ENCODE results near the gene CMTM2. TPM values are rescaled to one million over a fixed set of nuclear protein-coding genes. Genes with fewer than 3 reads are reported as not detected.
A peak's percentile ranks its signal among the peaks of the same experiment; 100 is the strongest.

Gene CMTM2
- polyA plus RNA-seq, 1 donor from 2014 or later, result 0.25 TPM

GRCh38 chr16:66604376-66605176, 25.3 kb downstream of the CMTM2 start, which contains the start of gene CMTM3:
Gene CMTM3, plus strand, starts transcription at chr16:66604704. Its CDS starts 102 bp downstream, at chr16:66604806.
- H4K20me1 ChIP-seq (ENCODE audit: insufficient read depth), result no peaks in the 10 kb centered on the region
- no peaks in the 10 kb centered on the region for H3K79me2 ChIP-seq (replicated peaks; ENCODE audit: insufficient read depth, low read length)
- peak within 1 kb of the TSS; percentile 65 for H3K9ac ChIP-seq (ENCODE audit: low read length)
- H3K27me3 ChIP-seq (ENCODE audit: insufficient read depth, low read depth, low read length), result no peaks in the 10 kb centered on the region
- TF ChIP-seq CTCF (IDR thresholded peaks at IDR 0.05; ENCODE audit: poor library complexity, severe bottlenecking), result peak; percentile 77
- no peak for TF ChIP-seq REST (IDR thresholded peaks at IDR 0.05; ENCODE audit: borderline replicate concordance)
- TF ChIP-seq RAD21 (conservative IDR thresholded peaks at IDR 0.05), result peak; percentile 56
- no peak for TF ChIP-seq MXI1 (conservative IDR thresholded peaks at IDR 0.05; ENCODE audit: poor library complexity, severe bottlenecking)
- no peak for TF ChIP-seq EP300 (conservative IDR thresholded peaks at IDR 0.05; ENCODE audit: poor library complexity, severe bottlenecking)
- TF ChIP-seq POLR2AphosphoS5 (IDR thresholded peaks at IDR 0.05), result no peak
- no peak for TF ChIP-seq EZH2 (IDR thresholded peaks at IDR 0.05; ENCODE audit: borderline replicate concordance, insufficient read depth, low read length, poor library complexity, severe bottlenecking)
- TF ChIP-seq TAF1 (IDR thresholded peaks at IDR 0.05; ENCODE audit: low read depth), result no peak
- peak; percentile 67 for TF ChIP-seq SMC3 (conservative IDR thresholded peaks at IDR 0.05; ENCODE audit: poor library complexity)
- H3F3A ChIP-seq (ENCODE audit: insufficient read depth, low read length, poor library complexity, severe bottlenecking), result no peaks in the 10 kb centered on the region
- H3K9me2 ChIP-seq (ENCODE audit: insufficient read depth, low read length), result no peaks in the 10 kb centered on the region
- peak within 1 kb of the TSS; percentile 74 for H3K4me3 ChIP-seq (ENCODE audit: low read length)
- no peaks in the 10 kb centered on the region for H3K36me3 ChIP-seq (ENCODE audit: insufficient read depth, low read length)
- H3K9me3 ChIP-seq (ENCODE audit: low read length), result no peaks in the 10 kb centered on the region
- H2AFZ ChIP-seq (ENCODE audit: low read depth, low read length), result peak within 1 kb of the TSS; percentile 59
- H3K4me2 ChIP-seq (ENCODE audit: low read length), result peak within 1 kb of the TSS; percentile 55
- H3K27ac ChIP-seq (ENCODE audit: low read length), result no peak within 1 kb of the TSS

GRCh38 chr16:66605177-66605978, 26.1 kb downstream of the CMTM2 start:
- Histone ChIP-seq H2AFZ (ENCODE audit: low read depth, low read length) (no peak overlapping the region), H4K20me1 (ENCODE audit: insufficient read depth) (no peaks in the 10 kb centered on the region), H3K9me3 (ENCODE audit: low read length) (no peaks in the 10 kb centered on the region), H3K4me2 (ENCODE audit: low read length) (no peak overlapping the region), H3K4me3 (ENCODE audit: low read length) (peak overlapping the region; percentile 74), H3K36me3 (ENCODE audit: insufficient read depth, low read length) (no peaks in the 10 kb centered on the region), H3K27ac (ENCODE audit: low read length) (no peak overlapping the region), H3K27me3 (ENCODE audit: insufficient read depth, low read depth, low read length) (no peaks in the 10 kb centered on the region), H3F3A (ENCODE audit: insufficient read depth, low read length, poor library complexity, severe bottlenecking) (no peaks in the 10 kb centered on the region), H3K9ac (ENCODE audit: low read length) (peak overlapping the region; percentile 65), H3K9me2 (ENCODE audit: insufficient read depth, low read length) (no peaks in the 10 kb centered on the region), H3K79me2 (replicated peaks; ENCODE audit: insufficient read depth, low read length) (no peaks in the 10 kb centered on the region)
- TF ChIP-seq RAD21 (conservative IDR thresholded peaks at IDR 0.05), result no peak
- no peak for TF ChIP-seq SMC3 (conservative IDR thresholded peaks at IDR 0.05; ENCODE audit: poor library complexity)
- TF ChIP-seq EZH2 (IDR thresholded peaks at IDR 0.05; ENCODE audit: borderline replicate concordance, insufficient read depth, low read length, poor library complexity, severe bottlenecking), result no peak
- no peak for TF ChIP-seq TAF1 (IDR thresholded peaks at IDR 0.05; ENCODE audit: low read depth)
- TF ChIP-seq EP300 (conservative IDR thresholded peaks at IDR 0.05; ENCODE audit: poor library complexity, severe bottlenecking), result no peak
- TF ChIP-seq REST (IDR thresholded peaks at IDR 0.05; ENCODE audit: borderline replicate concordance), result no peak
- TF ChIP-seq POLR2AphosphoS5 (IDR thresholded peaks at IDR 0.05), result no peak
- TF ChIP-seq CTCF (IDR thresholded peaks at IDR 0.05; ENCODE audit: poor library complexity, severe bottlenecking), result no peak
- no peak for TF ChIP-seq MXI1 (conservative IDR thresholded peaks at IDR 0.05; ENCODE audit: poor library complexity, severe bottlenecking)
